Measurements from ENCODE around the gene LRRC43. TPM values are rescaled to one million over a fixed set of nuclear protein-coding genes. Genes with fewer than 3 reads are reported as not detected.

Gene LRRC43
- total RNA-seq, 1 experiment from 2014 or later: 0.66 TPM

- Histone ChIP-seq H3K27ac (ENCODE audit: low read length) (no peak overlapping the region), H3K4me3 (ENCODE audit: low read length) (no peak overlapping the region), H3K9me3 (ENCODE audit: low read length) (no peaks in the 10 kb centered on the region), H3K27me3 (ENCODE audit: low read length) (no peaks in the 10 kb centered on the region), H4K20me1 (ENCODE audit: low read length) (no peaks in the 10 kb centered on the region), H3K4me1 (ENCODE audit: insufficient read depth, low read length) (no peaks in the 10 kb centered on the region), H3K36me3 (ENCODE audit: low read depth, low read length) (no peaks in the 10 kb centered on the region), H3K9me2 (replicated peaks; ENCODE audit: low read length) (no peaks in the 10 kb centered on the region), H3F3A (ENCODE audit: low read length, unreplicated experiment) (no peaks in the 10 kb centered on the region), H3K9ac (ENCODE audit: low read length) (no peak overlapping the region), H3K79me2 (ENCODE audit: low read length) (no peaks in the 10 kb centered on the region), H3K4me2 (ENCODE audit: low read length) (peak overlapping the region; percentile 74; the same call in 1 of the 2 replicates), H2AFZ (ENCODE audit: low read length) (peak overlapping the region; percentile 68; the same call in 1 of the 2 replicates)
- no peak; the same call in 1 of the 2 replicates for ATAC-seq
- TF ChIP-seq EZH2phosphoT487 (IDR thresholded peaks at IDR 0.05; ENCODE audit: borderline replicate concordance, low read length): no peak
- TF ChIP-seq CTCF (conservative IDR thresholded peaks at IDR 0.05; ENCODE audit: low read depth, low read length): no peak
- TF ChIP-seq EZH2 (IDR thresholded peaks at IDR 0.05; ENCODE audit: low read length, unreplicated experiment): no peak
- intact Hi-C loops (cut with micrococcal nuclease): no loop called here
- no peak for DNase-seq
- no TSS peak for BruUV-seq (replicated peaks)
- CTCF ChIA-PET: no interaction called here
- POLR2A ChIA-PET (ENCODE audit: unreplicated experiment): no interaction called here
These were observed 641 bp downstream of the LRRC43 start for GRCh38 chr12:122183588-122183940.

GRCh38 chr12:122184517-122184916 lies 1.6 kb downstream of the LRRC43 start:
- H3K27ac ChIP-seq (ENCODE audit: low read length): no peak overlapping the region
- no TSS peak for BruUV-seq (replicated peaks)
- no peak overlapping the region for H2AFZ ChIP-seq (ENCODE audit: low read length)
- POLR2A ChIA-PET (ENCODE audit: unreplicated experiment): no interaction called here
- no peak for TF ChIP-seq CTCF (conservative IDR thresholded peaks at IDR 0.05; ENCODE audit: low read depth, low read length)
- no peak for TF ChIP-seq EZH2 (IDR thresholded peaks at IDR 0.05; ENCODE audit: low read length, unreplicated experiment)
- no peak for TF ChIP-seq EZH2phosphoT487 (IDR thresholded peaks at IDR 0.05; ENCODE audit: borderline replicate concordance, low read length)
- no peaks in the 10 kb centered on the region for H3K9me2 ChIP-seq (replicated peaks; ENCODE audit: low read length)
- no peaks in the 10 kb centered on the region for H3F3A ChIP-seq (ENCODE audit: low read length, unreplicated experiment)
- no peaks in the 10 kb centered on the region for H4K20me1 ChIP-seq (ENCODE audit: low read length)
- ATAC-seq (no peak), DNase-seq (no peak)
- intact Hi-C loops (cut with micrococcal nuclease): no loop called here
- no peaks in the 10 kb centered on the region for H3K27me3 ChIP-seq (ENCODE audit: low read length)
- no peak overlapping the region for H3K4me2 ChIP-seq (ENCODE audit: low read length)
- CTCF ChIA-PET: no interaction called here
- H3K36me3 ChIP-seq (ENCODE audit: low read depth, low read length): no peaks in the 10 kb centered on the region
- H3K4me3 ChIP-seq (ENCODE audit: low read length): no peak overlapping the region
- no peaks in the 10 kb centered on the region for H3K79me2 ChIP-seq (ENCODE audit: low read length)
- H3K9me3 ChIP-seq (ENCODE audit: low read length): no peaks in the 10 kb centered on the region
- H3K4me1 ChIP-seq (ENCODE audit: insufficient read depth, low read length): no peaks in the 10 kb centered on the region
- H3K9ac ChIP-seq (ENCODE audit: low read length): no peak overlapping the region

- Histone ChIP-seq H3K9me2 (replicated peaks; ENCODE audit: low read length) (no peaks in the 10 kb centered on the region), H3K36me3 (ENCODE audit: low read depth, low read length) (no peaks in the 10 kb centered on the region), H3K4me3 (ENCODE audit: low read length) (no peak overlapping the region), H3K4me2 (ENCODE audit: low read length) (no peak overlapping the region), H3K9ac (ENCODE audit: low read length) (no peak overlapping the region), H3F3A (ENCODE audit: low read length, unreplicated experiment) (no peaks in the 10 kb centered on the region), H2AFZ (ENCODE audit: low read length) (no peak overlapping the region), H3K79me2 (ENCODE audit: low read length) (no peaks in the 10 kb centered on the region), H4K20me1 (ENCODE audit: low read length) (no peaks in the 10 kb centered on the region), H3K27ac (ENCODE audit: low read length) (no peak overlapping the region), H3K4me1 (ENCODE audit: insufficient read depth, low read length) (no peaks in the 10 kb centered on the region), H3K9me3 (ENCODE audit: low read length) (no peaks in the 10 kb centered on the region), H3K27me3 (ENCODE audit: low read length) (no peaks in the 10 kb centered on the region)
- intact Hi-C loops (cut with micrococcal nuclease): no loop called here
- DNase-seq (no peak), ATAC-seq (no peak)
- TF ChIP-seq EZH2 (IDR thresholded peaks at IDR 0.05; ENCODE audit: low read length, unreplicated experiment) (no peak), EZH2phosphoT487 (IDR thresholded peaks at IDR 0.05; ENCODE audit: borderline replicate concordance, low read length) (no peak), CTCF (conservative IDR thresholded peaks at IDR 0.05; ENCODE audit: low read depth, low read length) (no peak)
- no TSS peak for BruUV-seq (replicated peaks)
- CTCF ChIA-PET: no interaction called here
- POLR2A ChIA-PET (ENCODE audit: unreplicated experiment): no interaction called here
These were observed 2.2 kb downstream of the LRRC43 start for GRCh38 chr12:122185079-122185478.
